ENCODE data around the gene IL4R. TPM values are rescaled to one million over a fixed set of nuclear protein-coding genes. Genes with fewer than 3 reads are reported as not detected.

The IL4R gene
- total RNA-seq, 1 donor from 2014 or later = 33.2 TPM

DNA sequence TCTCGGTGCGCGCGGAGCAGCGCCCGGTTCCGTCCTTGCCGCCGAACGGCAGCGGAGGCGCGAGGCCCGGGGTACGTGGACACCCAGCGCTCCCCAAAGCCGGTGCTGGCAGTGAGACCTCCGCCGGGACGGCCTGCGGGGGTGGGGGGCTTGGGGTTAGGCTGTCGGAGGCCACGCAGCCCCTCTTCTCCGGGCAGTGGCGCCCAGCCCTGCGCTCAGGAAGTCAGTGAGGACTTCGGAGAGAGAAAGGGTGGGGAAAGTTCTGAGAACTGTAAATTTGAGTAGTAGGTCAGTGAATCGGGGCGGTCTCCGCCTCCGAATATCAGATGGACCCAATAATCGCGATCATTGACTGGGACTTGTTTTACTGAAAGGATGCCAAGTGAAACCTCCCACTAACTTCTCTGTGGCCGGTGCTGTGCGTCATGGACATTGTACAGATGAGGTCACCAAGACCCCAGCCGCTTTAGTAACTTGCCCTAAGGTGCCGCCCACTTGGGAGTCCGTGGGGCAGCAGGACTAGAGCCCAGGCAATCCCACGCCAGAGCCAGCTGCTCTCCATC, 468 bp downstream of the IL4R start:
- peak; percentile 80 for DNase-seq (ENCODE audit: low read depth, low spot score)

GRCh38 chr16:27314986-27315332, 1.2 kb downstream of the IL4R start:
- no peak for DNase-seq (ENCODE audit: low read depth, low spot score)

- DNase-seq (ENCODE audit: low read depth, low spot score) = peak; percentile 82
Observed at GRCh38 chr16:27315333-27316037, 1.7 kb downstream of the IL4R start.

GRCh38 chr16:27316038-27316680, 2.4 kb downstream of the IL4R start:
- no peak for DNase-seq (ENCODE audit: low read depth, low spot score)

- DNase-seq (ENCODE audit: low read depth, low spot score) = no peak
Observed at GRCh38 chr16:27317320-27317719, 3.5 kb downstream of the IL4R start.

GRCh38 chr16:27317738-27318391, 4.1 kb downstream of the IL4R start:
- no peak for DNase-seq (ENCODE audit: low read depth, low spot score)

- no peak for DNase-seq (ENCODE audit: low read depth, low spot score)
Observed at GRCh38 chr16:27318392-27319256, 4.8 kb downstream of the IL4R start.

DNA sequence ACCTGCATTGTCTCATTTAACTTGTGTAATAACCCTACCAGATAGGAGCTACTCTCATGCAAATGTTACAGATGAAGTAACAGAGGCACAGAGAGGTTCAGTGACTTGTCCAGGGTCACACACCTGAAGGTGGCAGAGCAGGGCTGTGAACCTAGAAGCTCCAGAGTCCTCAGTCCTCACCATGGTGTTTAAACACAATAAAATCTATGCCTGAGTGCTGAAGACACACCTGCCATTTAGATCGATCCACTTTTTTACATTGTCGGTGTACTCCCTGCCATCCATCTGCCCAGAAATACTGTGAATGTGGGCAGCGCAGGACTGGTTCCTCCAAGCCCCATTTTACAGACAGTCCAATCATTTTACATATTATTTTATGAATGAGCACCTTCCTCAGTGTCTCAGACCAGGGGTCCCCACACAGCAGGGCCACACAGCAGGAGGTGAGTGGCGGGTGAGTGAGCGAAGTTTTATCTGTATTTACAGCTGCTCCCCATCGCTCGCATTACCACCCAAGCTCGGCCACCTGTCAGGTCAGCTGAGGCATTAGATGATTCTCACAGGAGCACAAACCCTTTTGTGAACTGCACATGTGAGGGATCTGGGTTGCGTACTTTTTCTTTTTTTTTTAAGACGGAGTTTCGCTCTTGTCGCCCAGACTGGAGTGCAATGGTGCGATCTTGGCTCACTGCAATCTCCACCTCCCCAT, 5.6 kb downstream of the IL4R start:
- no peak for DNase-seq (ENCODE audit: low read depth, low spot score)

DNA sequence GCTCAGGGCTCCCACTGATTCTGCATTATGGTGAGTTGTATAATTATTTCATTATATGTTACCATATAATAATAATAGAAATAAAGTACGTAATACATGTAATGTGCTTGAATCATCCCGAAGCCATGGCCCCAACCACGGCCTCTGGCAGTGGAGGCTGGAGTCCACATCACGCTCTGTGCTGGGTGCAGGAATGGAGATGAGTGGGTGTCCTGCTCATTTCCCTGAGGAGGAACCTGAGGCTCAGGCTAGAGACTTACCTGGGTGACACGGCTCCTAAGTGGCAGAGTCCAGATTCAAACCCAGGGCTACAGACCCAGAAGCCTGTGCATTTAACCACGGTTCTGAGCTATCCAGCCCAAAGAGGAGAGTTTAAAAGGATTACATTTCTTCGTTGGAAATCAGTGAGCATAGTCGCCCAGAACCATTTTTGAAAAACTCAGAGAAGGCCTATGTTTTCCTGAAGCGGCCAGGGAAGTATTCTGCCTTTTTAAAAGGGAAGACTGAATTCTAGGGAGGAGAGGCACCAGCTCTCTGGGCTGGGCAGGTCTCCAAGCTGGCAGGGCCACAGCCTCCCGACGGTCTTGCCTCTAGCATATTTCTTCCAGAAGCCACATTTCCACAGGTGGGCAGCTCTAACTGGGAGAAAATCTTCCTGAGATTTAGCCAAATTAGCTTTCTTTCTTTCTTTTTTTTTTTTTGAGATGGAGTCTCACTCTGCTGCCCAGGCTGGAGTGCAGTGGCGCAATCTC, 6.7 kb downstream of the IL4R start:
- no peak for DNase-seq (ENCODE audit: low read depth, low spot score)

- DNase-seq (ENCODE audit: low read depth, low spot score) = no peak
Observed at GRCh38 chr16:27321013-27321915, 7.5 kb downstream of the IL4R start.

GRCh38 chr16:27322858-27323780, 9.3 kb downstream of the IL4R start:
- no peak for DNase-seq (ENCODE audit: low read depth, low spot score)

DNA sequence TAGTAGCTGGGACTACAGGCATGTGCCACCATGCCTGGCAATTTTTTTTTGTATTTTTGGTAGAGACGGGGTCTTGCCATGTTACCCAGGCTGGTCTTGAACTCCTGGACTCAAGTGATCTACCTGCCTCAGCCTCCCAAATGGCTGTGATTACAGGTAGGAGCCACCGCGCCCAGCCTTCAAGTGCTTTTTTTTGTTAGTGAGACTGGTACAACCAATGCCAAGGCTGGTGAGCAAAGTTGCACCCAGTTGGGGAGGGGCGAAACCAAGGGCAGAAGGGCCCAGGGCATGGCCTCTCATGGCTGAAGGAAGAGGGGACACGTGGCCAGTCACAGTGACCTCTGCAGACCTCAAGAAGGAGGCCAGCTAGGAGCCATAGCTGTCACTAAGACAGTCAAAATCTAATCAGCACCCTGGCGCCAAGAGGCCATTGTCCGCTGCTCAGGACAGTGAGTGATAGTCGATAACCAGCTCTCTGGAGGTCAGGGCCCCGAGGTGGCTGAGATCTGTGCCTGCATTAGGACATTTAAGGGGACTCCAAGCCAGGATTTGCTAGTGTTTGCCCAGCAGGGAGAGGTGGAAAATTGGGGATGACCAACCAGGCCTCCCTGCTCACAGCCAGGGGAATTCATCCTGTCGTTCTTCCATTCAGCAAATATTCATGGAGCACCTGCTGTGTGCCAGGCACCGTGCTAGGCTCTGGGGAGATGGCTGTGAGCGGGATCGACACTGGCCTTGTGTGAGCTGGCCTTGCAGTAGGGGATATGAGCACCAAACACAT, 10.2 kb downstream of the IL4R start:
- DNase-seq (ENCODE audit: low read depth, low spot score) = no peak

DNA sequence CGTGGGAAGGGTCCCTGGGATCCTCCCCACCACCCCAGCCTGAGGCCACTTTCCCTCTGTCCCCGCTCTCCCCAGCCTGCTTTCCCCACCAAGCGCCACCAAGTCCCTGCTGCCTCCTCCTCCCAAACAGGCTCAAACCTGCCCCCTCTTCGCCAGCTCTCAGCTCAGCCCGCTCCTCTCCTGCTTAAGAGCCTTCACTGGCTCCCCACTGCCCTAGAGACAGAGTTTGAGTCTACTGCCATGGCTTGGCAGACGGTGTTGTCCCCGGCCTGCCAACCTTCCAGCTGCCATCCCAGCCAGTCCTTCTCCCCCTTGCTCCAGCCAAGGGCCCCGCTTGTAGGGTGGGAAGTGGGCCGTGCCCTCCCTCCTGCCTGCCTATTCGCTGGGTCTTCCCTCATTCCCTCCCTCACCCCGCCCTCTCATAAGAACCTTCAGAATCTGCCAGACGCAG, 11.1 kb downstream of the IL4R start:
- DNase-seq (ENCODE audit: low read depth, low spot score) = no peak

GRCh38 chr16:27325736-27326135, 12.0 kb downstream of the IL4R start:
- no peak for DNase-seq (ENCODE audit: low read depth, low spot score)

GRCh38 chr16:27326251-27326650, 12.5 kb downstream of the IL4R start:
- DNase-seq (ENCODE audit: low read depth, low spot score) = no peak

DNA sequence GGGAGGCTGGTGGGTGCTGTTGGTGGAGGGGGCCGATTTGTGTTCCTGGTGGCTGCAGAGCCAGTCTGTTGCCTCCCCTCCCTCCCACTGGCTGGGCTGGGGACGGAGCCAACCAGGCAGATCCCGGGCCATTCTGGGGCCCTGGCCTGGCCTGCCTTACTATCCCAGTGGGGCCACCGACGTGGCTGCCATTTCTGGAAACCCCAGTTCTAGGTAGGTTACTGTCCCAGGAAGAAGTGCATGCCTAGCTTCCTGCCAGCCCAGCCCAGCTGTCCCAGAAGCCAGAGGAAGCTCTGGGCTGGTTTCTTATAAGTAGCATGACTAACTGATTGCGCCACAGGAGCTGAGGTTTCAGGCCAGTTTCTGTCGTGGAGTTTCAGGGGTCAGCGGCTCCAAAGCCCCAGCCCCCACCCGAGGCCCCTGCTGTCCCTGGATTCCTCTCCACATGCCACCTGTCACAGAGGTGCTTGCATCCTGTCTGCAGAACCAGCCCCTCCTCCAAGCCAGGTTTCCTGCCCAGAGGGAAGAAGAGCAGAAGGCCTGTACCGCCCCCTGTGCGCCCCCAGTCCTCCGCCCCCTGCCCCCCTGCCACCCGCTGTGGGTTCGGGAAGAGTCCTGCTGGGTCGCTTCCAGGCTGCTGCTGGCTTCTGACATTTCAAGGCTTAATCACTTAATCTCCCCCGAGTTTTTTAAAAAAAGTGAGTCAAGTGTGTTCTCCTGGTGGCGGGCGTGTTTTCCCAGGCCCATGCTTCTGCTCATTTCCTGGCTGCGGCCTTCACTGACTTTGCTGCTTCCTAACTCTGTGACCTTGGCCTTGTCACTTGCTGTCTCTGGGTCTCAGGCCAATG, 13.2 kb downstream of the IL4R start:
- DNase-seq (ENCODE audit: low read depth, low spot score) = peak; percentile 58
